SK-N-SH (cell line): ENCODE results near the gene REV1. TPM values are rescaled to one million over a fixed set of nuclear protein-coding genes. Genes with fewer than 3 reads are reported as not detected.

Source experiments
- CTCF ChIA-PET: fragments of 300-600, 350-600 bp; formaldehyde crosslinking; extraction: SDS; loops from one replicate; lab custom pipeline; 2021; lab: Yijun Ruan, JAX
- POLR2A ChIA-PET: fragments of 350-600 bp; sonication (Branson Sonifier 250); formaldehyde crosslinking; extraction: SDS; loops from one replicate; lab custom pipeline; 2020; ENCODE audit warnings: antibody characterized with exemption, inconsistent platforms; lab: Yijun Ruan, JAX
- DNase-seq: peaks from one replicate; pipeline ENCODE4 v3.0.0; 2012
- H2AFZ ChIP-seq: fragments of 200-600 bp; sonication (generic); 2 replicates; pipeline ENCODE4 v1.8.1; 2016; ENCODE audit warnings: antibody characterized with exemption, mild to moderate bottlenecking, low read depth
- H3F3A ChIP-seq: fragments of 200-600 bp; sonication (generic); replicated peaks from 2 replicates; pipeline ENCODE3; 2016; ENCODE audit warnings: antibody characterized with exemption, mild to moderate bottlenecking; ENCODE audit not compliant: insufficient read depth
- H3K27ac ChIP-seq, 2 experiments: fragments of 200-500 bp in 1 of 2; fragments of 200-600 bp in 1 of 2; sonication (Bioruptor generic) in 1 of 2; sonication (generic), shearing (Covaris generic) in 1 of 2; 2 replicates each; pipeline versions ENCODE4 v1.5.1 to v1.6.1; 2014 to 2016; ENCODE audit warnings: low read depth in 2 of 2, inconsistent platforms in 1 of 2, low read length in 1 of 2, mild to moderate bottlenecking in 1 of 2, mixed read lengths in 1 of 2
- H3K27me3 ChIP-seq: fragments of 200-600 bp; sonication (generic), shearing (Covaris generic); 2 replicates; pipeline ENCODE4 v1.6.1; 2016; ENCODE audit warnings: mixed run types; ENCODE audit not compliant: insufficient read depth
- H3K36me3 ChIP-seq, 2 experiments: fragments of 200-500 bp in 1 of 2; fragments of 200-600 bp in 1 of 2; sonication (Bioruptor generic) in 1 of 2; sonication (generic) in 1 of 2; replicated peaks in 1 of 2; 2 replicates each; pipeline versions ENCODE3 to v1.5.1; 2014 to 2016; ENCODE audit warnings: low read length in 1 of 2, mild to moderate bottlenecking in 1 of 2; ENCODE audit not compliant: insufficient read depth in 2 of 2, control insufficient read depth in 1 of 2
- H3K4me1 ChIP-seq, 2 experiments: fragments of 200-500 bp in 1 of 2; fragments of 200-600 bp in 1 of 2; sonication (Bioruptor generic) in 1 of 2; sonication (generic), shearing (Covaris generic) in 1 of 2; 2 replicates each; pipeline versions ENCODE4 v1.5.1 to v1.6.1; 2014 to 2016; ENCODE audit warnings: low read depth in 1 of 2, low read length in 1 of 2, mixed run types in 1 of 2; ENCODE audit not compliant: insufficient read depth in 2 of 2, control insufficient read depth in 1 of 2
- H3K4me2 ChIP-seq: fragments of 200-600 bp; sonication (generic), shearing (Covaris generic); 2 replicates; pipeline ENCODE4 v1.6.1; 2017; ENCODE audit warnings: mixed run types
- H3K4me3 ChIP-seq, 2 experiments: fragments of 200-500 bp in 1 of 2; fragments of 200-600 bp in 1 of 2; sonication (Bioruptor generic) in 1 of 2; sonication (generic), shearing (Covaris generic) in 1 of 2; 2 replicates each; pipeline versions ENCODE4 v1.5.1 to v1.8.1; 2014 to 2016; ENCODE audit warnings: low read depth in 2 of 2, inconsistent platforms in 1 of 2, low read length in 1 of 2, mild to moderate bottlenecking in 1 of 2, mixed read lengths in 1 of 2, moderate library complexity in 1 of 2
- H3K79me2 ChIP-seq: fragments of 200-600 bp; sonication (generic); 2 replicates; pipeline ENCODE4 v1.8.1; 2017; ENCODE audit warnings: mild to moderate bottlenecking; ENCODE audit not compliant: insufficient read depth
- H3K9ac ChIP-seq: fragments of 200-600 bp; sonication (generic); 2 replicates; pipeline ENCODE4 v1.6.1; 2017; ENCODE audit warnings: mixed run types
- H3K9me2 ChIP-seq: fragments of 200-600 bp; sonication (generic); 2 replicates; pipeline ENCODE4 v1.6.1; 2017; ENCODE audit warnings: mixed run types
- H3K9me3 ChIP-seq: fragments of 200-600 bp; sonication (generic); 2 replicates; pipeline ENCODE4 v1.6.1; 2017; ENCODE audit warnings: mixed run types, mild to moderate bottlenecking, moderate library complexity
- H4K20me1 ChIP-seq: fragments of 200-600 bp; sonication (generic); 2 replicates; pipeline ENCODE4 v1.6.1; 2017; ENCODE audit warnings: mild to moderate bottlenecking, mixed run types; ENCODE audit not compliant: insufficient read depth
- CTCF ChIP-seq: fragments of 200-600 bp; sonication (generic); IDR thresholded peaks from 2 replicates; pipeline ENCODE4 v1.6.1; 2017; ENCODE audit warnings: antibody characterized with exemption, mild to moderate bottlenecking, moderate library complexity
- ELF1 ChIP-seq: IDR thresholded peaks from 2 replicates; pipeline ENCODE4 v1.4.0; 2012
- EZH2phosphoT487 ChIP-seq: fragments of 200-600 bp; sonication (generic); IDR thresholded peaks from 2 replicates; pipeline ENCODE4 v1.6.1; 2017; ENCODE audit warnings: low read depth, mixed run types, mild to moderate bottlenecking, antibody characterized with exemption, moderate library complexity, borderline replicate concordance
- FOSL2 ChIP-seq: IDR thresholded peaks from 2 replicates; pipeline ENCODE4 v1.4.0; 2012; ENCODE audit warnings: low read depth, mild to moderate bottlenecking, moderate library complexity, borderline replicate concordance
- FOXJ3 ChIP-seq: sonication (generic); formaldehyde crosslinking; IDR thresholded peaks from 2 replicates; pipeline ENCODE4 v1.5.1; 2020; ENCODE audit warnings: mild to moderate bottlenecking, missing genetic modification reagents
- FOXM1 ChIP-seq: IDR thresholded peaks from 2 replicates; pipeline ENCODE4 v1.4.0; 2012; ENCODE audit warnings: low read depth, mild to moderate bottlenecking
- GABPA ChIP-seq: IDR thresholded peaks from 2 replicates; pipeline ENCODE4 v1.4.0; 2012; ENCODE audit warnings: low read depth, mild to moderate bottlenecking
- JUND ChIP-seq: IDR thresholded peaks from 2 replicates; pipeline ENCODE4 v1.4.0; 2012
- MAX ChIP-seq: IDR thresholded peaks from 2 replicates; pipeline ENCODE4 v1.4.0; 2012; ENCODE audit warnings: low read depth
- MXI1 ChIP-seq: IDR thresholded peaks from 2 replicates; pipeline ENCODE4 v1.6.1; 2012; ENCODE audit warnings: mild to moderate bottlenecking, low read depth, low read length, improper control_type of control experiment
- POLR2AphosphoS5 ChIP-seq: IDR thresholded peaks from 2 replicates; pipeline ENCODE4 v1.6.1; 2012; ENCODE audit warnings: low read depth, low read length
- RAD21 ChIP-seq: IDR thresholded peaks from 2 replicates; pipeline ENCODE4 v1.6.1; 2012; ENCODE audit warnings: mild to moderate bottlenecking, low read length
- RCOR1 ChIP-seq: fragments of 150-350 bp; IDR thresholded peaks from 2 replicates; pipeline ENCODE4 v1.6.1; 2017; ENCODE audit warnings: antibody characterized with exemption, low read length
- RFX5 ChIP-seq: IDR thresholded peaks from 2 replicates; pipeline ENCODE4 v1.6.1; 2012; ENCODE audit warnings: mild to moderate bottlenecking, improper control_type of control experiment, low read length
- RXRA ChIP-seq: IDR thresholded peaks from 2 replicates; pipeline ENCODE4 v1.4.0; 2012; ENCODE audit warnings: low read depth, mild to moderate bottlenecking, borderline replicate concordance
- USF1 ChIP-seq: IDR thresholded peaks from 2 replicates; pipeline ENCODE4 v1.4.0; 2012; ENCODE audit warnings: low read depth, borderline replicate concordance
- USF2 ChIP-seq: fragments of 150-350 bp; IDR thresholded peaks from 2 replicates; pipeline ENCODE4 v1.6.1; 2017; ENCODE audit warnings: antibody characterized with exemption, low read length, low read depth, borderline replicate concordance
- ZBTB33 ChIP-seq: IDR thresholded peaks from 2 replicates; pipeline ENCODE4 v1.4.0; 2012; ENCODE audit warnings: low read depth, borderline replicate concordance
- WGBS: methylation state at CpG from one replicate; pipeline ENCODE4 v1.1.6; 2017; ENCODE audit warnings: low lambda C conversion rate; 5-methylcytosine and 5-hydroxymethylcytosine counted together
- polyA plus RNA-seq, 3 experiments: library from polyadenylated mRNA; depleted of rRNA; stranded (reverse); fragments of >200 nt; gene quantifications; 2 replicates each; pipeline ENCODE4 v1.2.3, GENCODE V29; 2012

Gene REV1
- polyA plus RNA-seq, 1 of the 3 experiments (the other 2 are of a cell fraction): 15.9 TPM

- no peak overlapping the region for H3K4me3 ChIP-seq
- WGBS: 100% methylated on average over 3 of the region's 3 CpGs
- no peak for DNase-seq
- H4K20me1 ChIP-seq: no peaks in the 10 kb centered on the region
- TF ChIP-seq USF2: no peak
- no peak for TF ChIP-seq RAD21
- TF ChIP-seq CTCF: no peak
- ChIA-PET CTCF (interaction anchor here (0.7 to 1.4 kb wide), 3 partner anchors 23 to 61 kb away, joined by 3 to 7 read pairs (median 3); partner anchors contain the start of genes EIF5B and TXNDC9), POLR2A (no interaction called here)
- H3K79me2 ChIP-seq: peaks cover under 1% of the 10 kb centered on the region; the same call in 1 of the 2 replicates
- no peaks in the 10 kb centered on the region for H3K27me3 ChIP-seq
- peaks cover 29% of the 10 kb centered on the region for H3F3A ChIP-seq
- H3K36me3 ChIP-seq: peaks cover 84 to 97% of the 10 kb centered on the region in 2 experiments
- H3K27ac ChIP-seq: peak overlapping the region in 1 of 2 experiments; percentile 92; a peak in 2 of 4 replicates
- H3K4me2 ChIP-seq: no peak overlapping the region
- no peak overlapping the region for H2AFZ ChIP-seq
- peaks cover 0 to 28% of the 10 kb centered on the region in 2 experiments; a peak in 2 of 4 replicates for H3K4me1 ChIP-seq
- H3K9me3 ChIP-seq: no peaks in the 10 kb centered on the region
- H3K9me2 ChIP-seq: no peaks in the 10 kb centered on the region
- H3K9ac ChIP-seq: no peak overlapping the region
Observed at GRCh38 chr2:99397266-99397920, 92.4 kb downstream of the REV1 start.

- H3K27me3 ChIP-seq: no peaks in the 10 kb centered on the region
- TF ChIP-seq GABPA: no peak
- TF ChIP-seq FOXJ3 (CRISPR knock-in tag): no peak
- TF ChIP-seq MXI1: no peak
- no peak for TF ChIP-seq FOSL2
- no peak for TF ChIP-seq RXRA
- no peak for TF ChIP-seq POLR2AphosphoS5
- TF ChIP-seq RFX5: no peak
- no peak for TF ChIP-seq USF1
- no peak for TF ChIP-seq EZH2phosphoT487
- TF ChIP-seq JUND: no peak
- TF ChIP-seq ELF1: no peak
- no peak for TF ChIP-seq FOXM1
- no peak for TF ChIP-seq CTCF
- TF ChIP-seq RCOR1: no peak
- TF ChIP-seq ZBTB33: no peak
- TF ChIP-seq MAX: no peak
- TF ChIP-seq, all 33 proteins: peak for 0
- peaks cover 86 to 87% of the 10 kb centered on the region in 2 experiments for H3K36me3 ChIP-seq
Observed at GRCh38 chr2:99395589-99396130, 94.2 kb downstream of the REV1 start.

More at GRCh38 chr2:99395589-99396130, 94.2 kb downstream of the REV1 start:
- no peak overlapping the region for H3K9ac ChIP-seq
- no peak overlapping the region for H2AFZ ChIP-seq
- no peak overlapping the region for H3K4me3 ChIP-seq
- no peak overlapping the region for H3K27ac ChIP-seq
- no peak for DNase-seq
- H3K9me2 ChIP-seq: no peaks in the 10 kb centered on the region
- H4K20me1 ChIP-seq: no peaks in the 10 kb centered on the region
- peaks cover 6% of the 10 kb centered on the region; the same call in 1 of the 2 replicates for H3K79me2 ChIP-seq
- POLR2A ChIA-PET: no interaction called here
- CTCF ChIA-PET: no interaction called here
- 100% methylated on average over 3 of the region's 3 CpGs for WGBS
- no peaks in the 10 kb centered on the region for H3K9me3 ChIP-seq
- peaks cover 0 to 28% of the 10 kb centered on the region in 2 experiments; a peak in 2 of 4 replicates for H3K4me1 ChIP-seq
- H3K4me2 ChIP-seq: no peak overlapping the region
- H3F3A ChIP-seq: peaks cover 20% of the 10 kb centered on the region
